Prostate gland (tissue), 2 donors: ENCODE measurements around the gene HRC.

Source experiments
- CTCF ChIP-seq, 4 experiments: fragments of 200-600 bp in 2 of 4; fragments of 450-650 bp in 2 of 4; sonication (generic) in 2 of 4; IDR thresholded peaks; 1 replicate in 3 of 4; 2 replicates in 1 of 4; pipeline ENCODE4 v1.5.1; 2016 to 2019; ENCODE audit warnings: antibody characterized with exemption in 4 of 4, mild to moderate bottlenecking in 2 of 4, moderate library complexity in 2 of 4
- POLR2A ChIP-seq: fragments of 450-650 bp; IDR thresholded peaks from one replicate; pipeline ENCODE4 v1.6.1; 2016; ENCODE audit warnings: antibody characterized with exemption, mild to moderate bottlenecking

- TF ChIP-seq CTCF (IDR thresholded peaks at IDR 0.05): peak in 1 of 4 experiments; percentile 5
- TF ChIP-seq POLR2A: peak; percentile 49
Measured at GRCh38 chr19:49150106-49150943, 4.9 kb downstream of the HRC start.
